Activated CD8-positive, alpha-beta memory T cell treated with anti-CD3 and anti-CD28 coated beads, Interleukin-2, amount 50 U/mL, for 24 hours (primary cell): ENCODE measurements around the gene SORCS1.
"Not testable (repeated sequence)": the region's sequence is repeated elsewhere in the genome, so short reads cannot be mapped to it uniquely, and the experiment has no call there.

ENCODE experiments used
- DNase-seq: peaks from one replicate; pipeline ENCODE4 v3.0.0-alpha.2; 2020; ENCODE audit errors: extremely low read depth

SORCS1 gene

GRCh38 chr10:107051769-107052168 is 112.7 kb downstream of the SORCS1 start:
- DNase-seq: no peak

DNA sequence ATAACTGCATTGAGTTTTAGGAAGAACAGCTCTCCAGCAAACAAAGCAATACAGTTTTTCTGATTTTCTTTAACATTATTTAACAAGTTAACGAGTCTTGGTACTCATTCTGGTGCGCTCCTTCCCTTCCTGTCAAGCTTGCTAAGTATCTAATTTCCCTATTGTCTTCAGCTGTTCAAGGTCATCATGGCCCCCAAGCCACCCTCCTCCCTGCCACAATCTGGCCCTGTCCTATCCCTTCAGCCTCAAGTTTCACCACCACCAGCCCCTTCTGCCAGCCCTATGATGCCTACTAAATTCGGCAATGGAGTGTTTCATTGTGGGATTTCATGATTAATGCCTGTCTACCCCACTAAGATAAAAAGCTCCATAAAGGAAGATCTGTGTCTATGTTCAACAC is 121.0 kb downstream of the SORCS1 start:
- no peak for DNase-seq

DNA sequence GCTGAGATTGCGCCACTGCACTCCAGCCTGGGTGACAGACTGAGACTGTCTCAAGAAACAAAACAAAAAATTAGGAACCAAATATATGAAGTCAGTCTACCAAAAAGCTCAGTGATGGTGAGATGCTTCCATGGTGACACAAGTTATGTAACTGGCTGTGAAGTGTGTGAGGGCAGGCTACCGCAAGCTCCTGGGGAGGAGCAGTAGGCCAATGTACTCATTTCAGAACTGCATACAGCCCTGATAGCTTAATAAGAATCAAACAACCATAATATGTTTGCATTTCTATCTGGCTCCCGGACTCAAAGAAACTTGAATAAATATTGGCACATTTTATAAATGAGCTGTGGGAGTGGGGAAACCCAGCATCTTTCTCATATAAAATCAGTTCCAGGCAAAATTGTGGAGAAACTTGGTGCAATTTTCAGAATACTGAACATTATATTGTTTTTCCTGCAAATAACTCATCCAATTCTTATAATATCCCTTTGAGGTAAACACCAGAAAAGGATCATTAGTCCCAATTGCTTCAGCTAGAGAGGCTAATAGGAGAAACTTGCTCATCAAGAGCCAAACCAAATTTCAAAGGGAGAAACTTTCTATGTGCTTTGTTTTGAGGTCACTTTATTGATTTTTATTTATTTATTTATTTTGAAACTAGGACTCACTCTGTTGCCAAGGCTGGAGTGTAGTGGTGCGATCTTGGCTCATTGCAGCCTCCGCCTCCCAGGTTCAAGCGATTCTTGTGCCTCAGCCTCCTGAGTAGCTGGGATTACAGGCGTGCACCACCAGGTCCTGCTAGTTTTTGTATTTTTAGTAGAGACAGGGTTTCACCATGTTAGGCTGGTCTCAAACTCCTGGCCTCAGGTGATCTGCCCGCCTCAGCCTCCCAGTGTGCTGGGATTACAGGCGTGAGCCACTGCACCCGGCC is 127.0 kb downstream of the SORCS1 start:
- no peak for DNase-seq

GRCh38 chr10:107033799-107034422 is 130.6 kb downstream of the SORCS1 start:
- DNase-seq: no peak

DNA sequence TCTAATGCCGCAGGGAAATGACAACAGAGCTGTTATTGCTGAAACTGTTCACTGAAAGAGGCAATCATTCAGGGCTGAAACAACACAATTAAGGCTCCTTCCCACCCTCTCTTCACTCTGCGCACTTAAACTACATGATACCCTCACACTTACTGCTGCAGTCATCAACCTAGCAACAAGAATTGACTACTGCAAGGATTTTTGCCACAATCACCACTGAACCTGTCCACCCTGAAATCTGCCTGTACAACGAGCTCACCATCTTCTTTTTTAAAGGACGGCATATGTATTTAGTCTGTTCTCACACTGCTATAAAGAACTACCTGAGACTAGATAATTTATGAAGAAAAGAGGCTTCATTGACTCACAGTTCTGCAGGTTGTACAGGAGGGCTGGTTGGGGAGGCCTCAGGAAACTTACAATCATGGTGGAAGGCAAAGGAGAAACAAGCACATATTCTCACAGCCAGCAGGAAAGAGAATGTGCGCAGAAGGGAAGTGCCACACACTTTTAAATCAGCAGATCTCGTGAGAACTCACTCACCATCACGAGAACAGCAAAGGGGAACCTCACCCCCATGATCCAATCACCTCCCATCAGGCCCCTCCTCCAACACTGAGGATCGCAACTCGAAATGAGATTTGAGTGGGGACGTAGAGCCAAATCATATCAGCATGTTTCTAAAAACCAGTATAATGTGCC is 131.7 kb downstream of the SORCS1 start:
- no peak for DNase-seq

DNA sequence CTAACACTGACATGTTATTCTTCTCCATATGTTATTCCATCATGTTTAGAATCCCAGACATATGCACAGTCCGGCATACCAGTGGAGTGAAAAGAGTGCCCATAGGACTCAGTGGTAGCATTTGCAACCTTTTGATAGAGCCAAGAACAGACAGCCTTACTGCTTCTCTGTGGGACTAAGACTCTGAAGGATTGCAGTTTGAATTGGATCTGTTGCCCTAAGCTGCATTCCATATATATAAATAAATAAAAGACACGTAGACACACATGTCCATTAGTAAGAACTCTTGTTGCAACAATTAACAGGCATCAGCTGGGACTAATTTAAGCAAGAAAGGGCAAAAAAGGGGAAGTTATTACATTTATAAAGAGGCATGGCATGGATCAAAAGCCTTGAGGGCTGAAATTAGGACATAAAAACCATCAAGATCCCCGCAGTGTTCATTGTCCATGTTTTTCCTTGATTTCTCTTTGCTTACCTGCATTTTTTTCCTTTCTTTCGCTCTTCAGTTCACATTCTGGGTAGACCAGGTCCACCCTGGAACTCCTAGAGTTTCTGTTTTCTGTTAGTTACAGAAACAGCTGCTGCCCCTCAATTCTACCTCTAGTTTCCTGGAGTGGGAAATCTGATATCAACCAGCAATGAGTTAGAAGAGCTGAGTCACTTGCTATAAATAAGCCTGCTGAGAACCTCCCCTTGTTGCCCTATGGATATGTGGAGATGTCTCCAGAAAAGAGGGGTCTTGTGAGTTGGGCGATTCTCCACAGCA is 132.4 kb downstream of the SORCS1 start:
- no peak for DNase-seq

DNA sequence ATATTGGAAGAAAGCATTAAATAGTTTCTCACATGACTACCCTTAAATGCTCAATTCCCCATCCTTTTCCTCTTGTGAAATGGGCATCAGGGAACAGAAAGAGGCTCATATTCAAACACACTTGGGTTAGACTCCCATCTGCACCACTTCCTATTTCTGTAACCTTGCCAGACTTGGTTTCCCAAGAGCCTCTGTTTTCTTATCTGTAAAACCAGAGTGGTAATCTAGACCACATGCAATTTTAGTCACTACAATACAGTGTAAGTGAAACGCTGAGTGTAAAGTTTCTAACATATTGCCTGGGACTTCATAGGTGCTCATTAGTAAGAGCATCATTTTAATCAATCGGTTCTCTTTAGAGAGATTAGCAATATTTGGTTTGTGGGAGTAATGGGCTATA is 136.3 kb downstream of the SORCS1 start:
- no peak for DNase-seq

DNA sequence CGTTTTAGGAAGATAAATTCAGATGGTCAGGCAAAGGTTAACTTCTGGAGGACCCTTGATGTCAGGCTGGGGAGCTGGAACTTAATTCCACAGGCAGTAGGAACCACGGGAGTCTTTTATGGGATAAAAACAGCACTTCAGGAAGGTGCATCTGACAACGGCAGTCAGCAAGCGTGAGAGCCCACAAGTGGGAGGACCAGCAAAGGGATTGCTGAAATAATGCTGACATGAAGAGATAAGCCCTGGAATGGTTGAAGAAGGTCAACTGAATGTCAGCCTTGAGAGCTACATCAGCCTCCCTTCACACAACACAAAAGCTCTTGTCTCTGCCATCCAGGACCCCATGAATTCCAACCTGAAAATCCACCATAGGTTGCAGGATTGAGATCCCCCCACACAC is 138.8 kb downstream of the SORCS1 start:
- no peak for DNase-seq

DNA sequence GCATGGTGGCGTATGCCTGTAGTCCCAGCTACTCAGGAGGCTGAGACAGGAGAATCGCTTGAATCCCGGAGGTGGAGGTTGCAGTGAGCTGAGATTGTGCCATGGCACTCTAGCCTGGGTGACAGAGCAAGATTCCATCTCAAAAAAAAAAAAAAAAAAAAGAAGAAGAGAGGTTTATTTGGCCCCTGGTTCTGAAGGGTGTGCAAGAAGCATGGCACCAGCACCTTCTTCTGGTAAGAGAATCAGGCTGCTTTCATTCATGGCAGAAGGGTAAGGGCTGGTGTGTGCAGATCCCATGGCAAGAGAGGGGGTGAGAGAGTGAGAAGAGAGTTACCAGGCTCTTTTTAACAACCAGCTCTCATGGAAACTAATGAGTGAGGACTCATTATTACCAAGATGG is 140.5 kb downstream of the SORCS1 start:
- DNase-seq: not testable (repeated sequence)

DNA sequence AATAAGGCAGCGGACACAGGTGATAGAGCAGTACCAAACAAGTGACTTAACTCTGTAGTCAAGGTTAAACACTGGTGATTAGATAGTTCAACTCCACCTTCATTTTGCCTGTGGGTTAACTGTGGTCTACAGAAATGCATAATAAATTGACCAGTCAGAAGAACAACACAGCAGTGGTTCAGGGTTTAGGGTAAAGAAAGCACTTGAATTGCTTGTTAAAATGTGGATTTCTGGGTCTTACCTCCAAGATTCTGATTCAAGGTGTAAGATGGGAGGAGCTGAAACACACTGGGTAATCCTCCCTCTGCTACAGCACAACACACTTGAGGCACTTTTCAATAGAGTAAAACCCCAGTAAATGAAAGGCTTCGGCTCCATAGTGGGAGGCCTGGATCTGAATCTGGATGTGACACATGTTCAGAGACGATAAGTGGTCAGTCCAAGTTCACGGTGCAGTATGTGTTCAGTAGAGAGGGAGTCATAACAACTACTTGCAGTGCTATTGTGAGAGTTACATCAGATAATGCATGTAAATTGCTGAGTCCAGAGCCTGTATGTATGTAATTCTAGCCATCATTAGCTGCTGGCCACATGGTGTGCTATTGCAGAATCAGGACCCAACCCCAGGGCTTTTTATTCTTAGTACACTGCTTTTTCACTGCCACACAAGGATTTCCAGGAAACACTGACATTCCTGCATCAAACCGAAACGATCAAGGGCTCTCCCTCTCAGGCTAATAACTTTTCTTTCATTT is 141.7 kb downstream of the SORCS1 start:
- no peak for DNase-seq

GRCh38 chr10:107019154-107019553 is 145.4 kb downstream of the SORCS1 start:
- no peak for DNase-seq

DNA sequence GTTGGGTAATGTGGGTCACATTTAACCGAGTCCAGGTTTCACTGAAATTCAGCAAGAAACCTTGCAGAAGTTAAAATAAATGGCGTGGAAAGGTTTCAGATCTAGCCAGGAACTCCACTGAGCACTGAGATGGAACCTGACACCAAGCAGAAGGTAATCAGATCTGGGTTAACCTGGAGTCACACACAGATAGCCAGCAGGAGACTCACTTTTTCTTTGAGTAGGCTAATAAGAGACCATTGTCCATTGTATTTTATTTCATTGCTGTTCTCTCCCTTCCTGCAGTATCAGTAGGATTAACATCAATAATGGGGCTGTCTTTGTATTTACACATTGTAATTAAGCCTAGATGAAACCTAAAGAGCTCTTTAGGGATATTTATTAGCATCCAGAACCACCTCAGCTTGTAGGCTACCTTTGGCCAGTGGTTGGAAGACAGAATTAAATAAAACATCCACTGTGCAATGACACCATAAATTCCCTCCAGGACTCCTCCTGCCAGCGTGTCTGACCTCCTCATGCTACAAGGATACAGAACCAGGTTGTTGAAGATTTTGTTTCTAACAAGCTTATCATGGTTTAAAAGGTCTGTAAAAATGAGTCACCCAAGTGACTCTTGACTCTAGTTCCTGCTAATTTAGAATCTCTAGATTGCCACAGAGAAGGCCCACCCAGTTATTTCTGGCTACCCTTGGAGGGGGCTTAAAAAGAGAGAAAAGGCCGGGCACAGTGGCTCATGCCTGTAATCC is 151.1 kb downstream of the SORCS1 start:
- DNase-seq: no peak

- no peak for DNase-seq
These were observed 152.5 kb downstream of the SORCS1 start for GRCh38 chr10:107011992-107012391.

DNA sequence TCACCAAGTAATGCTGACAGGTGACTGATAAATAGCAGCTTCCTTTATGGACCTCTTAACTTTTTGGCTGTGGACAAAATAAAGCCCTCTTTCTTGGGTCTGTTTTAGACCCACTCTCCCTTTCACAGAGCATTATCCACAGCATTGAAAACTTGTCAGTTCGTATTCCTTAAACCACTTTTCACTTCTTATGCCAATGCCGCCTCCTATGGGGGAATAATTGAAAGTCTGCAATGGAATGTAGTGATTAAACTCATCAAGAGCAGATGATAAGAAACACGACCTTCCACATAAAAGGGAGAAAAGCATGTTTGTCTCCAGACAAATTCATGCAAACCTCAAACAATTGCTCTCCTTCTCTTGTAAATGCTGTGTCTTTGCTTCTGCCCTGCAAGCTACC is 153.4 kb downstream of the SORCS1 start:
- DNase-seq: no peak

GRCh38 chr10:107010531-107010930 is 154.0 kb downstream of the SORCS1 start:
- no peak for DNase-seq

DNA sequence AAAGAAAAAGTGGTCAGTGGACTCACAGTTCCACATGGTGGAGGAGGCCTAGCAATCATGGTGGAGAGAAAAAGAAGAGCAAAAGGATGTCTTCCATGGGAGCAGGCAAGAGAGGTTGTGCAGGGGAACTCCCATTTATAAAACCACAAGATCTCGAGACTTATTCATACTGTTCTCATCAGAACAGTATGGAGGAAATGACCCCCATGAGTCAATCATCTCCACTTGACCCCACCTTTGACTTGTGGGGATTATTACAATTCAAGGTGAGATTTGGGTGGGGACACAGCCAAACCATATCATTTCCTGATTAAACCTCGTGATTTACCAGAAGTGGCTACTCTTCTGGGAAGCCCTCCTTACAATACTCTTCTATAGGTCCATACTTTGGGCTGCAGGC is 160.1 kb downstream of the SORCS1 start:
- DNase-seq: no peak

DNA sequence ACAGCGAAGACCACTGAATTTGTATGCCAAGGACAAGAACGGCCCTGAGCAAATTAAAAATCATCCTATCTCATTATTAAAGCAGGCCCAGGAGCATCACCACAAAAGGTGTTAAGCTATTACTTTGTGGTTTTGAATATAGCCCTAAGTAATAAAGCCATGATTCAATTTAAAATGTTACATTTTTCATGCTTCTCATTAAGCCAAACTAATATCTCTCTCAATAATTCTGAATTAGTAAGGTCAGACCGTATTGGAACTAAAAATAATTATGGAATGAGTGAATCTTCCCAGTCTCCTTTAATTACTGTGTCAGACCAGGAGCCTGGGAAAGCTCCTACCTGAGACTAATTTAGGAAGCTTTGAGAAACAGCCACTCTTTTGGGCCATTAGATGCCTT is 162.4 kb downstream of the SORCS1 start:
- DNase-seq: no peak

DNA sequence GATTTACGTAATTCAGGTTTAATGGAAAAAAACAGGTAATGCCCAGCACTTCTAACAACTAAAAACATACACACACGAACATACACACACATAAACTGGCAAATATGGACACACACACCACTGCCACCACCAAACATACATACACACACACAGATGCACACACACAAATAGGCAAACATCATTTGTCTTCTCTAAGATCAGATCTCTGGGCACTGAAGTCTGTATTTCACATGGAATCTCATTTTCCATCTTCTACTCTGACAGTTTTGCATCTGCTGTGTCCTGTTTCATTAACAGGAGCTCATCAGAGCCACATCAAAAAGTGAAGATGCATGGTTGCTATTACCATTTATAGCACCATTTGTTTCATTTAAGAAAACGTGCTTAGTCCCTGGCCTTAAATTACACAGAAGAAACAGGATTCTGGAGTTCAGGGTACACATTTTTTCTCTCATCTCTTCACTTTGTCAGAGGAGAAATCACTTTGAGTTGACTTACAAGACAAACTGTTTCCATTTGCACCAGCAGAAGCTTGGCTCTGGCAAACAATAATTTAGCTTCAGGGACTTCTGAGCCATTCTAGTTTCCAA is 165.3 kb downstream of the SORCS1 start:
- DNase-seq: no peak

- no peak for DNase-seq
These were observed 166.8 kb downstream of the SORCS1 start for GRCh38 chr10:106997721-106998120.

GRCh38 chr10:106996510-106996909 is 168.0 kb downstream of the SORCS1 start:
- no peak for DNase-seq
